ENCODE data around the gene TTC12.

DNA sequence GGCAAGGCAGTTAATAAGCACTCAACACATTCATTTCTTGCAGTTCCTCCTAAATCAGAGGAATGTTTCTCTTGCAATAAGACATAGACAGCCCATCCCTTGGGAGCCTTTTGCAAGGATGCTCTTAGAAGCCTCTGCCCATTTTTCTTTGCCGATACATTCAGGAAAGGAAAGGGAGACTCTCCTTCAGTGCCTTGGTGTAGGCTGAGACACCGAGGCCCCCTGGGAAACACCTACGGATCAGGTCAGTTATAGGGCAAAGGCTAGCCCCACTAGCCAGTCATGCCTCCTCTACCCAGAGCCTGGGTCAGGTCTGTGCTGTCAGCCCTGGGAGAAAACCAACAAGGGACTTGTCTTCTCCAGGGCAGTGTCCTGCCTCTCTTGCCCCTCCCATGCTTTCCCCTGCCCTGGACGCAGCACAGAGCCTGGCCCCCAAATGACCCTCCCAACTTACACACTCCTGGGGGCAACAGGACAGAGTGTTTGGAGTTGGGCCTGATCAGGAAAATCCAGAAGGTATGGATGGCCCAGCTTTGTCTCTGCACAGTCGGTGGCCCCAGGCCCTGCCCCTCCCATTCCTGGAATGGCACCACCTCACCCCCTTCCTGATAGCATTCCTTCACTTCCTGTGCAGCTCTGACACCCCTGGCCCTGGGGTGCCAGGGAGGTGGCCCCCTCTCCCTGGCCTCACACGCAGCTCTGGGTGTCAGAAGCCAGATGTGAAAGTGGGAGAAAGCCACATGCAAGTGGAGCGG is 91.5 kb downstream of the TTC12 start:
- TF ChIP-seq, protein P1, sequence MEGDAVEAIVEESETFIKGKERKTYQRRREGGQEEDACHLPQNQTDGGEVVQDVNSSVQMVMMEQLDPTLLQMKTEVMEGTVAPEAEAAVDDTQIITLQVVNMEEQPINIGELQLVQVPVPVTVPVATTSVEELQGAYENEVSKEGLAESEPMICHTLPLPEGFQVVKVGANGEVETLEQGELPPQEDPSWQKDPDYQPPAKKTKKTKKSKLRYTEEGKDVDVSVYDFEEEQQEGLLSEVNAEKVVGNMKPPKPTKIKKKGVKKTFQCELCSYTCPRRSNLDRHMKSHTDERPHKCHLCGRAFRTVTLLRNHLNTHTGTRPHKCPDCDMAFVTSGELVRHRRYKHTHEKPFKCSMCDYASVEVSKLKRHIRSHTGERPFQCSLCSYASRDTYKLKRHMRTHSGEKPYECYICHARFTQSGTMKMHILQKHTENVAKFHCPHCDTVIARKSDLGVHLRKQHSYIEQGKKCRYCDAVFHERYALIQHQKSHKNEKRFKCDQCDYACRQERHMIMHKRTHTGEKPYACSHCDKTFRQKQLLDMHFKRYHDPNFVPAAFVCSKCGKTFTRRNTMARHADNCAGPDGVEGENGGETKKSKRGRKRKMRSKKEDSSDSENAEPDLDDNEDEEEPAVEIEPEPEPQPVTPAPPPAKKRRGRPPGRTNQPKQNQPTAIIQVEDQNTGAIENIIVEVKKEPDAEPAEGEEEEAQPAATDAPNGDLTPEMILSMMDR (IDR thresholded peaks at IDR 0.05; ENCODE audit: low read length): no peak
- TF ChIP-seq EZH2 (optimal IDR thresholded peaks at IDR 0.05; ENCODE audit: low read depth, low read length): no peak
- no peak for TF ChIP-seq EZH2phosphoT487 (IDR thresholded peaks at IDR 0.05; ENCODE audit: low read length)
